Keratinocyte (primary cell): ENCODE results near the gene LAMC3. TPM values are rescaled to one million over a fixed set of nuclear protein-coding genes. Genes with fewer than 3 reads are reported as not detected.
A peak's percentile ranks its signal among the peaks of the same experiment; 100 is the strongest.

ENCODE experiments used
- DNase-seq: peaks from one replicate; pipeline ENCODE4 v3.0.0-alpha.2; 2011; ENCODE audit warnings: low read depth, missing footprints, low spot score
- FAIRE-seq: peaks from 2 replicates; lab custom pipeline; 2011; peaks lifted over from hg19 to GRCh38; lab: Jason Lieb, UNC
- H2AFZ ChIP-seq: 2 replicates; pipeline ENCODE4 v1.6.0; 2012; ENCODE audit warnings: low read length, control low read depth, inconsistent platforms; ENCODE audit not compliant: control insufficient read depth
- H3K27ac ChIP-seq: 2 replicates; pipeline ENCODE4 v1.5.1; 2011; ENCODE audit warnings: low read length; ENCODE audit not compliant: control insufficient read depth, insufficient read depth
- H3K27me3 ChIP-seq: 3 replicates; pipeline ENCODE4 v1.6.0; 2011; ENCODE audit warnings: low read length; ENCODE audit not compliant: control insufficient read depth, insufficient read depth; ENCODE audit errors: extremely low read depth
- H3K36me3 ChIP-seq, 2 experiments: 2 replicates in 1 of 2; 3 replicates in 1 of 2; pipeline ENCODE4 v1.5.1; 2011; ENCODE audit warnings: low read length in 2 of 2, mild to moderate bottlenecking in 1 of 2; ENCODE audit not compliant: control insufficient read depth in 2 of 2, insufficient read depth in 2 of 2; ENCODE audit errors: extremely low read depth in 1 of 2
- H3K4me1 ChIP-seq: 3 replicates; pipeline ENCODE4 v1.5.1; 2011; ENCODE audit warnings: low read length; ENCODE audit not compliant: control insufficient read depth, insufficient read depth; ENCODE audit errors: extremely low read depth
- H3K4me2 ChIP-seq: 3 replicates; pipeline ENCODE4 v1.6.0; 2011; ENCODE audit warnings: low read depth, low read length; ENCODE audit not compliant: control insufficient read depth, insufficient read depth; ENCODE audit errors: extremely low read depth
- H3K4me3 ChIP-seq, 3 experiments: fragments of 200-600 bp in 1 of 3; sonication (generic) in 1 of 3; 2 replicates in 2 of 3; 3 replicates in 1 of 3; pipeline ENCODE4 v1.5.1; 2011 to 2016; ENCODE audit warnings: low read length in 3 of 3, mild to moderate bottlenecking in 3 of 3, control low read depth in 2 of 3, inconsistent platforms in 1 of 3, low read depth in 1 of 3, mixed read lengths in 1 of 3, mixed run types in 1 of 3, moderate library complexity in 1 of 3; ENCODE audit not compliant: control insufficient read depth in 2 of 3, insufficient read depth in 2 of 3; ENCODE audit errors: extremely low read depth in 1 of 3
- H3K79me2 ChIP-seq: 2 replicates; pipeline ENCODE4 v1.6.0; 2012; ENCODE audit warnings: low read length; ENCODE audit not compliant: control insufficient read depth, insufficient read depth
- H3K9ac ChIP-seq: 3 replicates; pipeline ENCODE4 v1.6.0; 2011; ENCODE audit warnings: low read length; ENCODE audit not compliant: control insufficient read depth, insufficient read depth; ENCODE audit errors: extremely low read depth
- H3K9me1 ChIP-seq: 3 replicates; pipeline ENCODE4 v1.6.0; 2011; ENCODE audit warnings: low read length; ENCODE audit not compliant: control insufficient read depth, insufficient read depth; ENCODE audit errors: extremely low read depth
- H3K9me3 ChIP-seq: 2 replicates; pipeline ENCODE4 v1.5.1; 2012; ENCODE audit warnings: low read depth, low read length; ENCODE audit not compliant: control insufficient read depth
- H4K20me1 ChIP-seq: 3 replicates; pipeline ENCODE4 v1.6.0; 2011; ENCODE audit warnings: low read length; ENCODE audit not compliant: control insufficient read depth, insufficient read depth; ENCODE audit errors: extremely low read depth
- EZH2 ChIP-seq: IDR thresholded peaks from one replicate; pipeline ENCODE4 v1.6.1; 2012; ENCODE audit warnings: inconsistent platforms, mild to moderate bottlenecking, low read length, moderate library complexity
- dilution Hi-C: fragments of 300-500 bp; cut with MboI; formaldehyde crosslinking; loops from one replicate; pipeline ENCODE4 v1.7.0; 2020; ENCODE audit warnings: low sequenced_read_pairs; ENCODE audit not compliant: extremely low pct_ligation_motif_present
- polyA plus RNA-seq, 5 experiments: library from polyadenylated mRNA; depleted of rRNA in 3 of 5; stranded (reverse) in 3 of 5; stranded (forward) in 1 of 5; unstranded in 1 of 5; fragments of >200 nt; gene quantifications; 1 replicate in 1 of 5; 2 replicates in 3 of 5; 3 replicates in 1 of 5; pipeline versions ENCODE4 v1.2.1 to v1.2.3, GENCODE V29; 2011 to 2012; ENCODE audit warnings: missing spikeins in 2 of 5, low read depth in 1 of 5, low replicate concordance in 1 of 5
- TF ChIP-seq, protein P1 (sequence below), 3 experiments: IDR thresholded peaks in 1 of 3; conservative IDR thresholded peaks in 1 of 3; optimal IDR thresholded peaks in 1 of 3; 2 replicates in 2 of 3; 3 replicates in 1 of 3; pipeline versions ENCODE3 to v1.5.1; 2011; ENCODE audit warnings: low read length in 3 of 3, mild to moderate bottlenecking in 3 of 3, moderate library complexity in 2 of 3, control low read depth in 1 of 3, inconsistent platforms in 1 of 3; ENCODE audit not compliant: insufficient read depth in 2 of 3; ENCODE audit errors: extremely low read depth in 1 of 3

The LAMC3 gene
- polyA plus RNA-seq, 1 donor (not counting 4 experiments of a cell fraction or from before 2014, with no cell fraction given) = not detected

DNA sequence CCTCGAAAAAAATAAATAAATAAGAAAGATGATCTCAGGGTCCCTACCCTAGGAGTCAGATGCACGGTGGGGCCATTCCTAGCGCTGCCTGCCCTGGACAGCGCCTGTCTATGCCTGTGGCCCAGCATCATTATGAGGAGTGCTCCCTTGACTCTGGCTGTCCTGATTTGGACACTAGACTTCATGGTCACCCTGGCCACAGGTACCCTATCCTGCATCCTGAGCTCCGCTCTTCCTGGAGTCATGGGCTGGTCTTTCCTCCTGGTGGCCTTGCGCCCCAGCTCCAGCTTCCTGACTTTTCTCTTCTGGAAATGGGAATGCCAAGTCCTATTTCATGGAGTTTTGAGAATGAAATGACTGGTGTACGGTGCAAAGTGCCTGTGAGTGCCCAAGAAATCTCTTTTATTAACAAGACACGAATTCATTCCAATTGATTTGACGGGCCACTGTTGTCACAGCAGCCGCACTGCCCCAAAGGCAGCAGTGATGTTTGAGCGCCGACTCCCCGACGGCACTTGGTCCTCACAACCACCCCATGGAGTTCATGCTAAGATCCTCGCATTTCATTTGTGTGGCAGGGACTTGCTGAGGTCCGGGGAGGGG lies 86.8 kb downstream of the LAMC3 start:
- Histone ChIP-seq H3K9me3 (no peaks in the 10 kb centered on the region), H3K79me2 (no peaks in the 10 kb centered on the region), H3K27me3 (peaks cover 40% of the 10 kb centered on the region), H3K9ac (no peak overlapping the region), H3K4me3 (peak overlapping the region in 1 of 3 experiments; percentile 38), H3K36me3 (no peaks in the 10 kb centered on the region), H3K27ac (no peak overlapping the region), H3K4me2 (peak overlapping the region; percentile 41), H3K4me1 (peaks cover 6% of the 10 kb centered on the region), H3K9me1 (no peaks in the 10 kb centered on the region), H4K20me1 (no peaks in the 10 kb centered on the region), H2AFZ (no peak overlapping the region)
- FAIRE-seq = no peak
- peak; percentile 90 for TF ChIP-seq EZH2
- TF ChIP-seq, protein P1, sequence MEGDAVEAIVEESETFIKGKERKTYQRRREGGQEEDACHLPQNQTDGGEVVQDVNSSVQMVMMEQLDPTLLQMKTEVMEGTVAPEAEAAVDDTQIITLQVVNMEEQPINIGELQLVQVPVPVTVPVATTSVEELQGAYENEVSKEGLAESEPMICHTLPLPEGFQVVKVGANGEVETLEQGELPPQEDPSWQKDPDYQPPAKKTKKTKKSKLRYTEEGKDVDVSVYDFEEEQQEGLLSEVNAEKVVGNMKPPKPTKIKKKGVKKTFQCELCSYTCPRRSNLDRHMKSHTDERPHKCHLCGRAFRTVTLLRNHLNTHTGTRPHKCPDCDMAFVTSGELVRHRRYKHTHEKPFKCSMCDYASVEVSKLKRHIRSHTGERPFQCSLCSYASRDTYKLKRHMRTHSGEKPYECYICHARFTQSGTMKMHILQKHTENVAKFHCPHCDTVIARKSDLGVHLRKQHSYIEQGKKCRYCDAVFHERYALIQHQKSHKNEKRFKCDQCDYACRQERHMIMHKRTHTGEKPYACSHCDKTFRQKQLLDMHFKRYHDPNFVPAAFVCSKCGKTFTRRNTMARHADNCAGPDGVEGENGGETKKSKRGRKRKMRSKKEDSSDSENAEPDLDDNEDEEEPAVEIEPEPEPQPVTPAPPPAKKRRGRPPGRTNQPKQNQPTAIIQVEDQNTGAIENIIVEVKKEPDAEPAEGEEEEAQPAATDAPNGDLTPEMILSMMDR (optimal IDR thresholded peaks at IDR 0.05 in 1 of 3, IDR thresholded peaks at IDR 0.05 in 1 of 3, conservative IDR thresholded peaks at IDR 0.05 in 1 of 3; ENCODE audit: extremely low read depth in 1 of 3, insufficient read depth in 2 of 3, low read length in 3 of 3) = no peak
- DNase-seq = no peak
- dilution Hi-C loops = no loop called here

DNA sequence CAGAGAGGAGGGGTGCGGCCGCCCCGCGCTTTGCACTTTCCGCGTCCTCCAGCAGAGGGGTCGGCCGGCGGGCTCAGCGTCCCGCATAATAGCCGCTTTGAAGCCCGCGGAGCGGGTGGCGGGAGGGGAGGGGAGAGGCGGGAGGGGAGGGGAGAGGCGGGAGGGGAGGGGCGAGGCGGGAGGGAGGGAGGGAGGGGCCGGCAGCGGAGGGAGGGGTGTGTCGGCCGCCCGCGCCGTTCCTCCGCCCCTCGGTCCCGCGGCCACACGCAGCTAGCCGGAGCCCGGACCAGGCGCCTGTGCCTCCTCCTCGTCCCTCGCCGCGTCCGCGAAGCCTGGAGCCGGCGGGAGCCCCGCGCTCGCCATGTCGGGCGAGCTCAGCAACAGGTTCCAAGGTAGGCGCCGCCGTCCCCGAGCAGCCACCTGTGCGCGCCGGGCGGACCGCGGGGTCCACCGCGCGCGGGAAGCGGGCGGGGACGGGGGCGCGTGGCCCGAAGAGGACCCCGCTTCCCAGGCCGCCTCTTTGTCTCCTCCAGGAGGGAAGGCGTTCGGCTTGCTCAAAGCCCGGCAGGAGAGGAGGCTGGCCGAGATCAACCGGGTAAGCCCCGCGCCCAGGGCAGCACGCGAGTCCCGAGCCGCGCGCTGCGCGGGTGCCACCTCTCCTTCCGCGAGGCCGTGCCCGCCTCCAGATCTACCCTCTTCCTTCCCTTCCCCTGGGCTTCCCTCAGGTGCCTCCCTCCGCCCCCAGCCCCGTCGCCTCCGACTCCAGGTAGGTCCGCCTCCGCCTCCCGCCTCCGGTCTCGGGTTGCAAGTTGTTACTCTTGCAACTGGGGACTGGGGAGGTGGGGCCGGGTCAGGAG lies 87.5 kb downstream of the LAMC3 start, which contains the start of gene AIF1L:
AIF1L (plus strand) TSS at position 263 of the 857 bp plus-strand sequence; CDS start at position 362, 99 bp downstream.
- FAIRE-seq (no peak), DNase-seq (peak; percentile 45)
- peaks cover 6% of the 10 kb centered on the region for H3K4me1 ChIP-seq
- H4K20me1 ChIP-seq = no peaks in the 10 kb centered on the region
- H3K4me3 ChIP-seq = peak within 1 kb of the TSS; percentile 33 to 49 (median 48)
- no peaks in the 10 kb centered on the region for H3K9me1 ChIP-seq
- no peak within 1 kb of the TSS for H3K9ac ChIP-seq
- H2AFZ ChIP-seq = peak within 1 kb of the TSS; percentile 30
- H3K79me2 ChIP-seq = no peaks in the 10 kb centered on the region
- H3K9me3 ChIP-seq = no peaks in the 10 kb centered on the region
- H3K27ac ChIP-seq = no peak within 1 kb of the TSS
- peaks cover 40% of the 10 kb centered on the region for H3K27me3 ChIP-seq
- H3K4me2 ChIP-seq = peak within 1 kb of the TSS; percentile 76
- TF ChIP-seq, protein P1 (optimal IDR thresholded peaks at IDR 0.05 in 1 of 3, IDR thresholded peaks at IDR 0.05 in 1 of 3, conservative IDR thresholded peaks at IDR 0.05 in 1 of 3; ENCODE audit: extremely low read depth in 1 of 3, insufficient read depth in 2 of 3, low read length in 3 of 3) = no peak
- peak; percentile 84 for TF ChIP-seq EZH2
- dilution Hi-C loops = no loop called here
- no peaks in the 10 kb centered on the region for H3K36me3 ChIP-seq
